ENCODE data around the gene NEDD9. TPM values are rescaled to one million over a fixed set of nuclear protein-coding genes. Genes with fewer than 3 reads are reported as not detected.

The NEDD9 gene
- total and polyA plus RNA-seq, 2 experiments from 2014 or later = 4.4 to 13.0 TPM

- TF ChIP-seq ZNF462 (CRISPR knock-in tag; IDR thresholded peaks at IDR 0.05) = no peak
Observed at GRCh38 chr6:11271228-11272020, 39.0 kb upstream of the NEDD9 start (continued).

- Mint-ChIP-seq H3K9me3 (no peaks in the 10 kb centered on the region), H3K36me3 (ENCODE audit: low read depth) (no peaks in the 10 kb centered on the region), H3K4me3 (no peak overlapping the region), H3K27ac (no peak overlapping the region), H3K4me1 (peaks cover 6% of the 10 kb centered on the region), H3K27me3 (ENCODE audit: insufficient read depth, low read depth, poor library complexity) (peaks cover 7% of the 10 kb centered on the region)
- H3K27me3 ChIP-seq (ENCODE audit: insufficient read depth) = no peaks in the 10 kb centered on the region
- H3K27ac ChIP-seq (ENCODE audit: low read depth) = no peak overlapping the region
- H4K20me1 ChIP-seq (replicated peaks; ENCODE audit: insufficient read depth) = no peaks in the 10 kb centered on the region; the same call in 1 of the 2 replicates
- no peak for TF ChIP-seq NANOG (IDR thresholded peaks at IDR 0.05; ENCODE audit: borderline replicate concordance)
- TF ChIP-seq POLR2AphosphoS5 (IDR thresholded peaks at IDR 0.05; ENCODE audit: low read depth) = no peak
- no peak for TF ChIP-seq ETS1 (IDR thresholded peaks at IDR 0.05)
- TF ChIP-seq ZNF331 (CRISPR knock-in tag; IDR thresholded peaks at IDR 0.05; ENCODE audit: low read depth) = no peak
- H3K9me2 ChIP-seq (ENCODE audit: insufficient read depth) = peaks cover 1% of the 10 kb centered on the region; the same call in 1 of the 2 replicates
- no peak overlapping the region for H3K4me2 ChIP-seq
- ATAC-seq (no peak), DNase-seq (ENCODE audit: low spot score) (no peak)
- peak overlapping the region; percentile 89 for H2AFZ ChIP-seq
- no peaks in the 10 kb centered on the region for H3F3A ChIP-seq (replicated peaks; ENCODE audit: low read depth)
- H3K79me2 ChIP-seq (replicated peaks; ENCODE audit: insufficient read depth) = no peaks in the 10 kb centered on the region
- H3K4me3 ChIP-seq = no peak overlapping the region
- H3K36me3 ChIP-seq (ENCODE audit: insufficient read depth) = no peaks in the 10 kb centered on the region
- H3K4me1 ChIP-seq (ENCODE audit: insufficient read depth) = no peaks in the 10 kb centered on the region
Observed at GRCh38 chr6:11270030-11271027, 37.9 kb upstream of the NEDD9 start.

Data from GM23338 (cell line).